ENCODE data around the gene DNM3.

The DNM3 gene

DNA sequence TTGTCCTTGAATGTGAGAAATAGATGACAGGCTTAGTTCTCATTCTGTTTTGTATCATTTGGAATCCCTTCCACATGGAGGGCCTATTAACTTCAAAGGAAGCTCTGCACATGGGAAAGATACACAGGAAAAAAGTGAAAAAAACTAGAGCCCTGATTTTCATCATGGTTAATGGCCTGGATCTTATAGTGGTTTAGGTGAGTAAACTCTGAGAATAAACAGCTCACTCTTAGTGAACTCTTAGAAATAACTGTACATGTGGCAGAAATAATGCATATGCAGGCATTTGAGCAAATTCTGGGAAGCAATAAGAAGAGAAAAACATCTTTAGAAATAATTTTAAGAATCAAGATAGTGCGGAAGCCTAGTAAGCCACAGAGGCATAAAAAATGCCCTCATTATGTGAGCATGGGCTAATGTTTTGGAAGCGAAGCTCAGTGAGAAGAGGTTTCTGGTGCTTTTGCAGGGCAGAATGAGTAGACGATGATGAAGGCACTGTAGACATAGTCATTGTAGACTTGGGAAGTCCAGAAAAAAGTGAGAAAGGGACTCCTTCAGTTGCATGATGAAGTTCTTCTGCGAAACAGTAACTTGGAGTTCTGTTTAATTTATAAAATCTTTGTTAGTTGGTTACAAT lies 279.9 kb downstream of the DNM3 start:
- H3K4me3 ChIP-seq (ENCODE audit: low read length): no peak overlapping the region
- DNase-seq (ENCODE audit: low read depth): no peak
- no peak for TF ChIP-seq CTCF (conservative IDR thresholded peaks at IDR 0.05; ENCODE audit: low read length)

DNA sequence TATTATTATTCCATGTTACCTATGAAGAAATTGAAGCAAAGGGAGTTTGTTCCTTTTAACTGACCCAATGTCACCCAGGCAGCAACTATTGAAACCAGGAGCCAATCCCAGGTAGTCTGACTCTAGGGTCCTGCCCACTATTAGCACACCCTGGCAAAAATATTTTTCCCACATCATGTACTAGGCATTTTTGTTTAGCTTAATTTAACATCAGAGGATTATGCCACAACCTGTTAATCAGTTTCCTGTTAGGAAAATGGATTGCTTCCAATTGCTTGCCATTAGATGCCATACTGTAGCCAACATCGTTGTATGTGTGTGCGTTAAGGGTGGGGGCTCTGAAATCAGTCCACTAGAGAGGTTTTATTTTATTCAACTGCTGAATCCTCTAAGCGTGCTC lies 281.1 kb downstream of the DNM3 start:
- H3K4me3 ChIP-seq (ENCODE audit: low read length): no peak overlapping the region
- DNase-seq (ENCODE audit: low read depth): no peak
- no peak for TF ChIP-seq CTCF (conservative IDR thresholded peaks at IDR 0.05; ENCODE audit: low read length)

DNA sequence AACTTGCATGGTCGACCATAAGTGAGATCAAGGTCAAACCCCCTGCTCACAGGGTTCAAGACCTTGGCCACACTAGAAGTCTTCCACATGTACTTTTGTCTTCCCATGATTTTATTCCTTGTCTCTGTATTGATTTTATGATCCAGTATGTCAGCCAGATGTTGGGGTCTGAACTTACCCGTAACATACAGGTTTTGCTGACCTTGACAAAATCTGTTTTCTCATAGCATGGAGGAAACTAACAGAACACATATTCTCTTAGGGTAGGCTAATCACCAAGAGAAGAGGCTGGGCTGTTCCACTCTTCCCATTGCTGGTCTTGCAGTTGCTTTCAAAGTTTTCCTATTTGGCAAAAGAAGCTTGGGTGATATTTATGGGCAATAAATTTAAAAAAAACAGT lies 284.0 kb downstream of the DNM3 start:
- no peak for TF ChIP-seq CTCF (conservative IDR thresholded peaks at IDR 0.05; ENCODE audit: low read length)
- no peak for DNase-seq (ENCODE audit: low read depth)
- H3K4me3 ChIP-seq (ENCODE audit: low read length): no peak overlapping the region

DNA sequence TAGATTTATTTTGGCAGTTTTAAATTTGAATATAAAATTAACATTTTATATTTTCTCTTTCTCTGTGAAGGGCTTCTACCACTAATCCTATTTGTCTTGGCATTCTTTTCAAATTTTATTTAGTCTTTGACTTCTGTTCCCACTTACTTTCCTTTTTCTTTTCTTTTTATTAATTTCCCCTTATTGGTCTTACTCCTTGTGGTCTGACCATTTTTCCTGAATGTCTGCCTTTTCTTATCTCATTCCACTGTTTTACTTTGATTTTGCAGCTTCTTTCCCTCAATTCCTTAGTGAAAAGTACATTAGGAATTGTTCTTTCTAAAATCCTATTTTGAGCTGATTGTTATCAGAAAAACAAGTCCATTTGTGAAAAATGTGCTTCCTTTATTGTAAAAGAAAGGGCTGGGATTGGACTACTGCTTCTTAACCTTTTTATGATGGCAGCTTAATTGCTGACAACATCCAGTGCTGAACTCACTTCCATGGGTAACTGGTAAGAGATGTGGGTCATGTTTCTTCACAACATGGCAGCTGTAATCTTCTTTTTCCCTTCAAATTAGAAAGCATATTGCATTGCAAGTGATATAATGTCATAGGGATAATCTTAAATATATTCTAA lies 284.6 kb downstream of the DNM3 start:
- H3K4me3 ChIP-seq (ENCODE audit: low read length): no peak overlapping the region
- TF ChIP-seq CTCF (conservative IDR thresholded peaks at IDR 0.05; ENCODE audit: low read length): no peak
- no peak for DNase-seq (ENCODE audit: low read depth)

GRCh38 chr1:172132836-172133235 lies 291.5 kb downstream of the DNM3 start:
- no peak overlapping the region for H3K4me3 ChIP-seq (ENCODE audit: low read length)
- TF ChIP-seq CTCF (conservative IDR thresholded peaks at IDR 0.05; ENCODE audit: low read length): no peak
- no peak for DNase-seq (ENCODE audit: low read depth)

DNA sequence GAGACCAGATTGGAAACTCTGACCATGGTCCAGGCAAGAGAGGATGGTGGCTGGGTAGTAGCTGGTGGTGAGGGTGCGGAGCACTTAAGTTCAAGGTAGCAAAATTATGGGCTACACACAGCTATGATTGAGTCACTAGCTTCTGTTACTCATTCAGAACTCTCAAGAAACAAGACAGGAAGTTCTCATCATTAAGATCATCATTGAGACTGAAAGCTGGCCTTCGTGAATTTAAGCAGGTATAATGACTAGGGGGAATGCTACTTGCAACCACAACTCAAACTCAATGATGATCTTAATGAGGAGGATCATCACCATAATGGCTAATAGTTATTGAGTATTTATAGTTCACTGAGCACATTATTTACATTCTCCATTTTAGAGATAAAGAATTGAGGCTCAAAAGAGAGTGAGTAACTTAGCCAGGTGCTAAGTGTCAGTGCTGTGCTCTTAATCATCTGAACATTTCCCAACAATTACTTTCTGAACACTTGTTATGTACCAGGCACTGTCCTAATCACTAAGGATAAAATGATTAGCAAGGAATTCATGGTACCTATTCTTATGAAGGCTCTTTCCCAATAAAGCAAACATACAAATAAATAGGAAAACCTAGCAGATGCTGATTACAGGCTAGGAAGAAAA lies 292.9 kb downstream of the DNM3 start:
- DNase-seq (ENCODE audit: low read depth): no peak
- TF ChIP-seq CTCF (conservative IDR thresholded peaks at IDR 0.05; ENCODE audit: low read length): no peak
- H3K4me3 ChIP-seq (ENCODE audit: low read length): no peak overlapping the region

Measured in AG10803 (cell line).